ENCODE measurements around the gene PIK3R1. TPM values are rescaled to one million over a fixed set of nuclear protein-coding genes. Genes with fewer than 3 reads are reported as not detected.

PIK3R1 gene
- total RNA-seq, 1 experiment from 2014 or later: 1.7 TPM

GRCh38 chr5:68267066-68267465 lies 51.5 kb downstream of the PIK3R1 start:
- BruUV-seq (replicated peaks): no TSS peak
- intact Hi-C loops (cut with micrococcal nuclease): no loop called here
- no peaks in the 10 kb centered on the region for H3K79me2 ChIP-seq (ENCODE audit: low read length)

DNA sequence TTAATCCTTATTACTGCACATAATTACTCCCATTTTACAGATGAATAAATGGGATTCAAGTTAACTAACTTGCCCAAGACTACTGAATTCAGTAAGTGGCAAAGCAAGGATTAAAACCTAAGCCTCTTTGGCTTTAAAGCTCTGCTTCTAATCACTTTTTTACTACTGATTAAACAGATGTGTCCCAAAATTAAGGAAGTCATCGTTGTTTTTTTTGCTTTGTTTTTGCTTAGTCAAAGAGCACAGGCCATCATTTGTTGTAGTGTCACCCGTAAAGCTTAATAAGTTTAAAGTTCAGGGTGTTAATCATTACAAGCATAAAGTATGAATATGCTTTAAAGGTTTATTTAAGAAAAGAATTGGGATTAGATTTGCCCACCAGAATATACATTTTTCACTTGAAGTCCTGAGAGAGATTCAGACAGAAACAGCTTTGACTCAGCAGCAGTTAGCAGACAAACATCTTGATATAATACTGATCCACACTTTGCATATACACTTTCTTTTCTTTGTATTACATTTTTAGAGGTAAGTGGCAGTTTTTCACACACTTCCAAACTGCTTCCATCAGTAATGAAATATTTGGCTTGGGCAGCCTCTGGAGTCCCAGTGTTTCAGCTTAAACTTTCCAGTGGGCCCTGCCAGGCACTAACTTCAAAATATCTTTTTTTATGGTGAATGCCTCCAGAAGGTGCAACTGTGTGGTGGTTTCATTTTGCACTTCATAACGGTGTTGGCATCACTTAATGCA lies 52.7 kb downstream of the PIK3R1 start:
- POLR2A ChIA-PET (ENCODE audit: unreplicated experiment): no interaction called here
- H3K4me1 ChIP-seq (ENCODE audit: insufficient read depth, low read length): no peaks in the 10 kb centered on the region

More at GRCh38 chr5:68267066-68267465, 51.5 kb downstream of the PIK3R1 start:
- H3K4me2 ChIP-seq (ENCODE audit: low read length): no peak overlapping the region
- H3K9me3 ChIP-seq (ENCODE audit: low read length): no peaks in the 10 kb centered on the region
- ATAC-seq (no peak), DNase-seq (no peak)
- no peak overlapping the region for H3K9ac ChIP-seq (ENCODE audit: low read length)
- no peak overlapping the region for H2AFZ ChIP-seq (ENCODE audit: low read length)
- ChIA-PET POLR2A (ENCODE audit: unreplicated experiment) (no interaction called here), CTCF (no interaction called here)
- H3F3A ChIP-seq (ENCODE audit: low read length, unreplicated experiment): no peaks in the 10 kb centered on the region
- no peaks in the 10 kb centered on the region for H4K20me1 ChIP-seq (ENCODE audit: low read length)
- H3K4me3 ChIP-seq (ENCODE audit: low read length): no peak overlapping the region
- no peaks in the 10 kb centered on the region for H3K27me3 ChIP-seq (ENCODE audit: low read length)
- no peak overlapping the region for H3K27ac ChIP-seq (ENCODE audit: low read length)
- TF ChIP-seq EZH2 (IDR thresholded peaks at IDR 0.05; ENCODE audit: low read length, unreplicated experiment) (no peak), EZH2phosphoT487 (IDR thresholded peaks at IDR 0.05; ENCODE audit: borderline replicate concordance, low read length) (no peak)
- TF ChIP-seq, protein P1, sequence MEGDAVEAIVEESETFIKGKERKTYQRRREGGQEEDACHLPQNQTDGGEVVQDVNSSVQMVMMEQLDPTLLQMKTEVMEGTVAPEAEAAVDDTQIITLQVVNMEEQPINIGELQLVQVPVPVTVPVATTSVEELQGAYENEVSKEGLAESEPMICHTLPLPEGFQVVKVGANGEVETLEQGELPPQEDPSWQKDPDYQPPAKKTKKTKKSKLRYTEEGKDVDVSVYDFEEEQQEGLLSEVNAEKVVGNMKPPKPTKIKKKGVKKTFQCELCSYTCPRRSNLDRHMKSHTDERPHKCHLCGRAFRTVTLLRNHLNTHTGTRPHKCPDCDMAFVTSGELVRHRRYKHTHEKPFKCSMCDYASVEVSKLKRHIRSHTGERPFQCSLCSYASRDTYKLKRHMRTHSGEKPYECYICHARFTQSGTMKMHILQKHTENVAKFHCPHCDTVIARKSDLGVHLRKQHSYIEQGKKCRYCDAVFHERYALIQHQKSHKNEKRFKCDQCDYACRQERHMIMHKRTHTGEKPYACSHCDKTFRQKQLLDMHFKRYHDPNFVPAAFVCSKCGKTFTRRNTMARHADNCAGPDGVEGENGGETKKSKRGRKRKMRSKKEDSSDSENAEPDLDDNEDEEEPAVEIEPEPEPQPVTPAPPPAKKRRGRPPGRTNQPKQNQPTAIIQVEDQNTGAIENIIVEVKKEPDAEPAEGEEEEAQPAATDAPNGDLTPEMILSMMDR (conservative IDR thresholded peaks at IDR 0.05; ENCODE audit: low read depth, low read length): no peak
- no peaks in the 10 kb centered on the region for H3K4me1 ChIP-seq (ENCODE audit: insufficient read depth, low read length)
- no peaks in the 10 kb centered on the region for H3K9me2 ChIP-seq (replicated peaks; ENCODE audit: low read length)
- no peaks in the 10 kb centered on the region for H3K36me3 ChIP-seq (ENCODE audit: low read depth, low read length)

GRCh38 chr5:68268852-68269130 lies 53.2 kb downstream of the PIK3R1 start:
- no peak overlapping the region for H3K27ac ChIP-seq (ENCODE audit: low read length)
- no peaks in the 10 kb centered on the region for H3F3A ChIP-seq (ENCODE audit: low read length, unreplicated experiment)
- BruUV-seq (replicated peaks): no TSS peak
- H3K9me2 ChIP-seq (replicated peaks; ENCODE audit: low read length): no peaks in the 10 kb centered on the region
- no peak for DNase-seq
- no peaks in the 10 kb centered on the region for H3K9me3 ChIP-seq (ENCODE audit: low read length)
- TF ChIP-seq EZH2 (IDR thresholded peaks at IDR 0.05; ENCODE audit: low read length, unreplicated experiment) (no peak), EZH2phosphoT487 (IDR thresholded peaks at IDR 0.05; ENCODE audit: borderline replicate concordance, low read length) (no peak)
- TF ChIP-seq, protein P1 (conservative IDR thresholded peaks at IDR 0.05; ENCODE audit: low read depth, low read length): no peak
- H3K27me3 ChIP-seq (ENCODE audit: low read length): no peaks in the 10 kb centered on the region
- intact Hi-C loops (cut with micrococcal nuclease): no loop called here
- ATAC-seq: no peak
- H3K36me3 ChIP-seq (ENCODE audit: low read depth, low read length): no peaks in the 10 kb centered on the region
- no peaks in the 10 kb centered on the region for H4K20me1 ChIP-seq (ENCODE audit: low read length)
- no peak overlapping the region for H3K4me3 ChIP-seq (ENCODE audit: low read length)
- ChIA-PET CTCF (no interaction called here), POLR2A (ENCODE audit: unreplicated experiment) (no interaction called here)
- H3K4me1 ChIP-seq (ENCODE audit: insufficient read depth, low read length): no peaks in the 10 kb centered on the region
- no peak overlapping the region for H2AFZ ChIP-seq (ENCODE audit: low read length)
- no peaks in the 10 kb centered on the region for H3K79me2 ChIP-seq (ENCODE audit: low read length)
- no peak overlapping the region for H3K4me2 ChIP-seq (ENCODE audit: low read length)
- H3K9ac ChIP-seq (ENCODE audit: low read length): no peak overlapping the region

More for the DNA sequence above, 52.7 kb downstream of the PIK3R1 start:
- TF ChIP-seq EZH2phosphoT487 (IDR thresholded peaks at IDR 0.05; ENCODE audit: borderline replicate concordance, low read length): no peak
- TF ChIP-seq, protein P1 (conservative IDR thresholded peaks at IDR 0.05; ENCODE audit: low read depth, low read length): no peak
- TF ChIP-seq EZH2 (IDR thresholded peaks at IDR 0.05; ENCODE audit: low read length, unreplicated experiment): no peak
- no peaks in the 10 kb centered on the region for H4K20me1 ChIP-seq (ENCODE audit: low read length)
- H2AFZ ChIP-seq (ENCODE audit: low read length): no peak overlapping the region
- intact Hi-C loops (cut with micrococcal nuclease): no loop called here
- no peak for DNase-seq
- H3K4me2 ChIP-seq (ENCODE audit: low read length): no peak overlapping the region
- H3K9me2 ChIP-seq (replicated peaks; ENCODE audit: low read length): no peaks in the 10 kb centered on the region
- H3K79me2 ChIP-seq (ENCODE audit: low read length): no peaks in the 10 kb centered on the region
- no peak for ATAC-seq
- H3K27ac ChIP-seq (ENCODE audit: low read length): no peak overlapping the region
- no peaks in the 10 kb centered on the region for H3K9me3 ChIP-seq (ENCODE audit: low read length)
- no peaks in the 10 kb centered on the region for H3K36me3 ChIP-seq (ENCODE audit: low read depth, low read length)
- H3K27me3 ChIP-seq (ENCODE audit: low read length): no peaks in the 10 kb centered on the region
- H3K9ac ChIP-seq (ENCODE audit: low read length): no peak overlapping the region
- CTCF ChIA-PET: no interaction called here
- no peak overlapping the region for H3K4me3 ChIP-seq (ENCODE audit: low read length)
- no TSS peak for BruUV-seq (replicated peaks)
- H3F3A ChIP-seq (ENCODE audit: low read length, unreplicated experiment): no peaks in the 10 kb centered on the region

Data from PC-3 (cell line).